ENCODE data around the gene PROC.

Gene PROC

DNA sequence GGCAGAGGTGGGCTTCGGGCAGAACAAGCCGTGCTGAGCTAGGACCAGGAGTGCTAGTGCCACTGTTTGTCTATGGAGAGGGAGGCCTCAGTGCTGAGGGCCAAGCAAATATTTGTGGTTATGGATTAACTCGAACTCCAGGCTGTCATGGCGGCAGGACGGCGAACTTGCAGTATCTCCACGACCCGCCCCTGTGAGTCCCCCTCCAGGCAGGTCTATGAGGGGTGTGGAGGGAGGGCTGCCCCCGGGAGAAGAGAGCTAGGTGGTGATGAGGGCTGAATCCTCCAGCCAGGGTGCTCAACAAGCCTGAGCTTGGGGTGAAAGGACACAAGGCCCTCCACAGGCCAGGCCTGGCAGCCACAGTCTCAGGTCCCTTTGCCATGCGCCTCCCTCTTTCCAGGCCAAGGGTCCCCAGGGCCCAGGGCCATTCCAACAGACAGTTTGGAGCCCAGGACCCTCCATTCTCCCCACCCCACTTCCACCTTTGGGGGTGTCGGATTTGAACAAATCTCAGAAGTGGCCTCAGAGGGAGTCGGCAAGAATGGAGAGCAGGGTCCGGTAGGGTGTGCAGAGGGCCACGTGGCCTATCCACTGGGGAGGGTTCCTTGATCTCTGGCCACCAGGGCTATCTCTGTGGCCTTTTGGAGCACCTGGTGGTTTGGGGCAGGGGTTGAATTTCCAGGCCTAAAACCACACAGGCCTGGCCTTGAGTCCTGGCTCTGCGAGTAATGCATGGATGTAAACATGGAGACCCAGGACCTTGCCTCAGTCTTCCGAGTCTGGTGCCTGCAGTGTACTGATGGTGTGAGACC lies at the start of gene PROC:
Gene PROC (plus strand): TSS at position 128 of the 812 bp plus-strand sequence. CDS start 1,516 bp downstream, outside the sequence.
- in situ Hi-C loops (cut with MboI; ENCODE audit: low sequenced_read_pairs) = no loop called here

DNA sequence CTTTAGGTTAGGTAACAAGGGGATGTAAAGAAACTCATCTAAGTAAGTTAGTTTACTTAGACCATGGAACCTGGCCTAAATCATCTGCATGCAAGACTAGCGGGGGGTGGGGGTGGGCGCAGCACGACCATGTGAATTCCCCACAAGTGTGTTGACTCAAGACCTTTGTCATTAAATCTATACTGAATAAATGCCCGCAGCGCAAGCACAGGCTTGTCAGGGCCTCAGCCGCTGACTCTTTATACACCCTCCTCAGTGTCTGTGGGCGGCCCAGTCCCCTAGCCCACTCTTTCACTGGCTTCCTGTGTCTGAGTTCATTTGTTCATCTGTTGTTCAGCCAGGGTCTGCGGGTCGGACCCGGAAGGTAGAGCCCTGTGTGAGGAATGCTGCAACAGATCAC lies 48.2 kb upstream of the PROC start:
- in situ Hi-C loops (cut with MboI; ENCODE audit: low sequenced_read_pairs) = no loop called here

DNA sequence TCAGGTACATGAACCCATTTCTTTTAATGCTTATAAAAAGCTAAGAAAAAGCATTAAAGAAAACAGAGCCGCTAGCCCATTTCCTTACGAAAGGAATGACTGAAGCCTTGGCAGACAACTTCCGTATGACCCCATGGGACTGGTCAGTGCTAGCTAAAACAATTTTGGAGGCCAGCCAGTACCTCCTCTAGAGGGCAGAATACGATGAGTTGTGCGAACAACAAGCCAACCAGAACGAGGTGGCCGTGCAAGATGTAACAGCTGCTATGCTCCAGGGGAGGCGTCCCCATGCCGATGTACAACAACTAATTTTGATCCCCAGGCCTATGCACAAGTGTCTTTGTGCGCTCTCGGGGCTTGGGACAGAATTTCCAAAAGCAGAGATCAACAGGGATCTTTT lies 47.2 kb upstream of the PROC start:
- in situ Hi-C loops (cut with MboI; ENCODE audit: low sequenced_read_pairs) = no loop called here

DNA sequence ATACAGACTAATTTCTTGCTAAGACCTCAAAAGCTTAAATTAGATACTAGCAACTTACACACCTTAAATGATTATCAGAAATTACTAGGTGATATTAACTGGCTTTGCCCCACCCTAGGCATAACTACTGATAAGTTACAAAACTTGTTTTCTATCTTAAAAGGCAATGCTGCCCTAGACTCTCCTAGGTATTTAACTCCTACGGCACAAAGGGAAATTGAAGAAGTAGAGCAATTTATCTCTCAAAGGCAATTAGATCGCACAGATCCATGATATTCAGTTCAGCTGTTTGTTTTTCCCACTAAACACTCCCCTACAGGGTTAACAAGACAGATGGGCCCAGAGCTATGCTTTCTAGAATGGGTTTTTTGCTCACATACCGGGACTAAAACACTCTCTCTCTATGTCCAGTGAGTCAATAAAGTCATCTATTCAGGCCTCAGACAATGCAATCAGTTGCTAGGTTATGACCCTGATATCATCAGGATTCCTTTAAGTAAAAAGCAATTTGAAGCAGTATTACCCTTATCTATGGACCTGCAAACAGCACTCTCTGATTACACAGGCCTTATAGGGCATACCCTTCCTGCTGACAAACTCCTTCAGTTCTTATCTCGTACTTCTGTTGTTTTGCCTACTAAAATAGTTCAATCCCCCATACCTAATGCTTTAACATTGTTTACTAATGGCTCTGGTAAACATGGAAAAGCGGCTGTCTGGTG lies 44.7 kb upstream of the PROC start:
- in situ Hi-C loops (cut with MboI; ENCODE audit: low sequenced_read_pairs) = no loop called here

DNA sequence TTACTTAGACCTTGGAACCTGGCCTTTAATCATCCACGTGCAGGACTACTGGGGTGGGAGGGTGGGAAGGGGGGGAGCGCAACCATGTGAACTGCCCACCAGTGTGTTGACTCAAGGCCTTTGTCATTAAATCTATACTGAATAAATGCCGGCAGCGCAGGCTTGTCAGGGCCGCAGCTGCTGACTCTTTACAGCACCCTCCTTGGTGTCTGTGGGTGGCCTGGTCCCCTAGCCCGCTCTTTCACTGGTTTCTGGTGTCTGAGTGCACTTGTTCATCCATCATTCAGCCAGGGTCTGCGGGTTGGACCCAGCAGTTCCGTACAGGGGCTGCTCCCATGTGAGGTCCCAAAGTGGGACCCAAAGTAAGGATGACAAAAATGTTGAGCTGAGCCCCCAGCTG lies 42.0 kb upstream of the PROC start:
- in situ Hi-C loops (cut with MboI; ENCODE audit: low sequenced_read_pairs) = no loop called here

DNA sequence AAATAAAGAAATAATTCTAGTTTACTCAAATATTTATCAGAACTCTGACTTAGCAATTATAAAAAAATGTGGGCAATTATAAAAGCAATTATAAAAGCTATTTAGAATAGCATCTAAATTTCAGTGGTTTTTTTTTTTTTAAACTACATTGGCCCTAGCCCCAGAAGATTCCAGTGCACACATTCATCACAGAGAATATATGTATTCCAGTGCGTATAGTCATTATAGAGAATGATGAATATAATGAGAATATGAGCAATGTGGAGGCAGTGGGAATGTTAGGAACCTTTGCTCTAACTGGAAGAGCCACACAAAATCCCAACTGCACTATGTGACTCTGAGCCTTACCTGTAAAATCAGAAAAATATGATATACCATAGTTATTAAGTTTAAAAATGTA lies 41.0 kb upstream of the PROC start:
- in situ Hi-C loops (cut with MboI; ENCODE audit: low sequenced_read_pairs) = no loop called here

DNA sequence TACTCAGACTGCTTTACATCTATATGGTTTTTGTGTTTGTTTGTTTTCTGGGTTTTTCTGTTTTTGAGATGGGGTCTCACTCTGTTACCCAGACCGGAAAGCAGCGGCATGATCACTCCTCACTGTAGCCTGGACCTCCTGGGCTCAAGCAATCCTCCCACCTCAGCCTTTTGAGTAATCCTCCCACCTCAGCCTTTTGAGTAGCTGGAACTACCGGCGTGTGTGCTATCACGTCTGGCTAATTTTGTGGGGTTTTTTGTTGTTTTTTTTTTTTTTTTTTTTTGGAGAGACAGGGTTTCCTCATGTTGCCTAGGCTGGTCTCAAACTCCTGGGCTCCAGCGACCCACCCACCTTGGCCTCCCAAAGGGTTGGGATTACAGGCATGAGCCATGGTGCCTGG lies 39.5 kb upstream of the PROC start:
- in situ Hi-C loops (cut with MboI; ENCODE audit: low sequenced_read_pairs) = no loop called here

DNA sequence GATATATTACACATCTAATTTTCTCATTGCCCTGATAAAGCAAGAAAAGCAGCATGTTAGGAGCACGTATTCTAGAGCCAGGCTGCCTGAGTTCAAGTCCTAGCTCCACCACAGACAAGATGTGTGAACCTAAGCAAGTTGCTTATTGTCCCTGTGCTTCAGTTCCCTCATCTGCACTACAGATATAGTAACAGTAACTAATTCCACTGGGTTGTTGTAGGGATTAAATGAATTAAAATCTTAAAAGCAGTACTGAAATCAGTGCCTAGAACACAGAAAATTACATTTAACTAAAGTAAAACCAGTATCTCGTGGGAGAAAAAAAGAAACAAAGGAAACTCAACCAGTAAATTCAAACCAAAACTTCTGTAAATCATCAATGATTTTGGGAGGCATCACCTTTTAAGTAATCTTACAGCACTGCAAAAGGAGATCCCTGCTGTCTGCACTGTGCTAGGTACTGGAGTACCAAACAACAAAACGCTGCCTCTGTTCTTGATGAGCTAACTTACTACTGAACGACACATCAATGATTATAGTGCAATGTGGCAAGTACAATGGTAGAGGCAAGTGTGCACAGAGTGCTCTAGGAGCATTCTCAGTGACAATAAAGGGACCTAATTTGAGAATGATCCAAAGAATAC lies 38.4 kb upstream of the PROC start:
- in situ Hi-C loops (cut with MboI; ENCODE audit: low sequenced_read_pairs) = no loop called here

DNA sequence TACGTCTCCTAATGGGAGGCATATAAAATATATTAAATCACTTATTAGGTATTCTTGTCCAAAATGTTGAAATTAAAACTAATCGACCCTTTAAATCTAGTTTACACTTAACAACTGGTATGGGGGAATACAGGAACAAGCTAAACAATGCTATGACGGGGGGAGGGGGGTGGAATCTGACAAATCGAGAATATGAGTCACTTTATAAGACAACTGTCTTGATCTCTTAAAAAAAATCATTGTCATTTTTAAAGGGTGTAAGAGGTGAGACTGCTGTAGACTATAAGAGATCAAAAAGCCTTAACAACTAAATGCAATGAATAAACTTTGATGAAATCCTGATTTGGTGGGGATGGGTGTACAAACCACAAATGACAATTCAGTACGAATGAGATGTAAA lies 36.5 kb upstream of the PROC start:
- in situ Hi-C loops (cut with MboI; ENCODE audit: low sequenced_read_pairs) = no loop called here

DNA sequence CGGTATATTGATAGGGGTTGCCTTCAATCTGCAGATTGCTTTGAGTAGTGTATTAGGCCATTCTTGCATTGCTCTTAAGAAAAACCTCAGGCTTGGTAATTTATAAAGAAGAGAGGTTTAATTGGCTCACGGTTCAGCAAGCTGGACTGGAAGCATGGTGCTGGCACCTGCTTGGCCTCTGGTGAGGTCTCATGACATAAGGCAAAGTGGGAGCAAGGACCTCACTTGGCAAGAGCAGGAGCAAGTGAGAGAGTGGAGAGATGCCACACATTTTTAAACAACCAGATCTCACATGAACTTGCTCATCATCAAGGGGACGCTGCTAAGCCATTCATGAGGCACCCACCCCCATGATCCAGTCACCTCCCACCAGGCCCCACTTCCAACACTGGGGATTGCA lies 35.4 kb upstream of the PROC start:
- in situ Hi-C loops (cut with MboI; ENCODE audit: low sequenced_read_pairs) = no loop called here

DNA sequence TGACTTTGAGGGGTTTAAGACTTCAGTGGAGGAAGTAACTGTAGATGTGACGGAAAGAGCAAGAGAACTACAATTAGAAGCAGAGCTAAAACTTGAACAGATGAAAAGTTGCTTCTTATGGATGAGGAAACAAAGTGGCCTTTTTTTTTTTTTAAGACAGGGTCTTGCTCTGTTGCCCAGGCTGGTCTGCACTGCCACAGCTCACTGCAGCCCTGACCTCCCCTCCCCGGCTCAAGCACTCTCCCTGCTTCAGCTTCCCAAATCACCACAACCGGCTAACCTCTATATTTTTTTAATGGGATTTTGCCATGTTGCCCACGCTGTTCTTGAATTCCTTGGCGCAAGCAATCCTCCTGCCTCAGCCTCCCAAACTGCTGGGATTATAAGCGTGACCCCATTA lies 33.7 kb upstream of the PROC start:
- in situ Hi-C loops (cut with MboI; ENCODE audit: low sequenced_read_pairs) = no loop called here

DNA sequence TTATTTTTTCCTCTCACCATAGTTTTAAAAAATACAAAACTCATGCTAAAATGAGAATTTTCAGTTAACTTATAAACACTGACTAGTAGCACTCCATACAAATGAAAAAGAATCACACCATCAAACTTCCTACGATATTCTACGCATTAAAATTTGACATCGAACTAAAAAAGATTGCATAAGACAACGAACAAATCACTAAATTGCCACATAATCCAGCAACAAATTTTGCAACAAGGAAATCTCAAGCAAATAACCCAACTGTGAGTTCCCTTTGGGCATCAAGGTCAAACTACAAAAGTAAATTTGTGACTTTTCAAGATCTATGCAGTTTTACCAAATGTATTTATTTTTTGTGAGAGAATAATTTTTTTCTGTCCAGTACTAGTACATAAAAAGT lies 32.0 kb upstream of the PROC start:
- in situ Hi-C loops (cut with MboI; ENCODE audit: low sequenced_read_pairs) = no loop called here

DNA sequence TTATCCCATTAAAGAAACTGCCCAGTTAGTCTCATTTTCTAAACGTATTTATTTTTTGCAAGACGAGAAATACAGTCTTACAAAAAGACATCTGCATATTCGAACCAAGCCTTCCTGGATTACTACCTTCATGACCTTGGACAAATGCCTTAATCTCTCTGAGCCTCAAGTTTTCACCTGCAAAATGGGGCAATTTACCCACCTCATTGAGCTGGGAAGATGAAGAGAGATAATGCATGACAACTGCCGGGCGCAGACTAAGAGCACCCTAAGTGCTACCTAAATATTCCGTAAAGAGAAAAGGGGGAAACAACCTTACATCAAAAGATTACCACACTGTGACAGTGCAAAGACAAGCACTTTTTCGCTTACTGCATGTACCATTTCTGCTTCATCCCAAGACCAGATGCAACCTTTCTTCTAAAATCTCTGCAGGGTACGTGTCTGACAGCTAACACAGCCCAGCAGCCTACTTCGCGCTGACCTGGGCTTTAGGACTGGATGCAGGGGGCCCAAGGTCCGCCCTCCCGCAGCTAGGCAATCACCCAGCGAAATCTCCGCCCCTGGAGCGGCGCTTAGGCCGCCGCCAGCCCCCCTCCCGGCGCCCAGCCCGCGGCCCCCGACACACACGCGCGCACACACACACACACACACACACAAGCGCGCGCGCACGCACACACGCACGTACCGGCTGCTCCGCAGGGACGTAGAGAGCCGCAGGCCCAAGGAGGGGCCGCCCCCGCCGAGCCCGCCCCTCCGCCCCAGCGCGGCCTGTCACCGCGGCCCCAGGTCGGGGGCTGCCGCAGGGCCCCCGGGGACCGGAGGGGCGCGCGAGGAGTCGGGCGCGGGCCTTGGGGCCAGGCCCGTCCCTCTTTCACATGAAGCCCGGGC lies 31.2 kb upstream of the PROC start:
- in situ Hi-C loops (cut with MboI; ENCODE audit: low sequenced_read_pairs) = no loop called here

DNA sequence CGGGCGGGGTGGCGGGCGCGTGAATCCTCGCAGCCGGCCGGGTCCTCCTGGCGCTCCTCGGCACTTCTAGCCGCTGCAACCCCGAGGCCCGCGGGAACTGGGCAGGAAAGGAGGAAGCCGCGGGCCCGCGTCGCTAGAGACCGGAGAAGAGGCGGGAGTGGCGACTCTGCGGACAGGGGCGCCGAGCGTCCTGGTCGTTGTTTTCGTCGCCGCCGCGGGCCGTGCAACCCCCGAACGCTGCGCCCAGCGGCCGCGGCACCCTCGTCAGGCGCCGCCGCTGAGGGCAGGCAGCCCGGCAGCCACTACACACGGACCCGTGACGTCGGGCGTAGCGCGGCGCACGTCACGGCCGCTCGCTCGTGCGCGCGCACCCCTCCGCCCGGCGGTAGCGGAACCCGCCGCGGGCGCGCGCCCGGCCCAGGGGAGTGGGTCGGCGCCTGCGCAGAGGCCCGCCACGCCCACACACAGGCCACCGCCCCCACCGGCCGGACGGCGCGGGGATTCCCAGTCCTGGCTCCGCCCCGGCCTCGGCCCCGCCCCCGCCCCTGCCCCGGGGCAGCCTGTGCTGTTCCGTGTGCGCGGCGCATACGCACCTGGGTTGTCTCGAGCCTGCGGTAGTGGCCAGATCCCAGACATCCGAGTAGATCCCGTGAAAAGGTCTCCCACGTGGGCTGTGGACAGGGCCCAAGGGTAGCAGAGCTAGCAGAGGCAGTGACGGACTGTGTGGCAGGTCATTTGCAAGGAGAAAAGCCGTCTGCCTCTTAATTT lies 30.4 kb upstream of the PROC start, which contains the start of gene MAP3K2:
Gene MAP3K2 (minus strand): TSS at position 321 of the 768 bp plus-strand sequence. CDS start 44,846 bp downstream, outside the sequence.
- in situ Hi-C loops (cut with MboI; ENCODE audit: low sequenced_read_pairs) = no loop called here

DNA sequence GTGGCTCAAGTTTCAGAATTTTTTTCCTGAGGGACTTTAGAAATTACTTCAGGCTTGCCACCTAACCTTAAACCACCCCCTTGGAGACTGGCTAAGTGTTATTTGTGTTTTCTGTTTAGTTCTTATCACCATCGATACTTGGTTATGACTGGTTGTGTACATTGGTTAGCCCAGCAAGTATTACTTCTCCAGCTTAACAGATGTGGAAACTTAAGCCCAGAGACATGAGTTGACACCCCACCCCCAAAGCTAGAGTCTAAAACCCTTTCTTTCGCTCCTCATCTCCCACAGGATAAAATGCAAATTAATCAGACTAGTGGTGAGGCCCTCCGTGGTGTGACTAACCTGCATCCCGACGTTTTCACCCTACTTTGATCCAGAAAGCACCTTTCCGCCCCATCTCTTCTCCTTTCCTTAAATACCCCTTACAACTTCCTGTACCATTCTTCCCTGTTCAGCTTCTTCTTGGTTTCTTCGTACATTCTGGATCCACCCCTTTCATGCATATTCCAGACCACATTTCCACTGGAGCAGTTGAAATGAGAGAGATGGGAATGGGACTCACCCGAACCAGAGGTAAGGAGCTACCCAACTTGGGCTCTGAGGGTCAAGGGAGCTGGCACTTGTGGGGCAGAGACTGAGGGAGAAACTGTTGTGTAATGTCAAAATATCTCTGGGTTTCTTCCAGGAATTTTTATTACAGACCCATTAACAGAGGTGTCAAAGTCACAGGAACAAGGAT lies 29.6 kb upstream of the PROC start:
- in situ Hi-C loops (cut with MboI; ENCODE audit: low sequenced_read_pairs) = no loop called here

DNA sequence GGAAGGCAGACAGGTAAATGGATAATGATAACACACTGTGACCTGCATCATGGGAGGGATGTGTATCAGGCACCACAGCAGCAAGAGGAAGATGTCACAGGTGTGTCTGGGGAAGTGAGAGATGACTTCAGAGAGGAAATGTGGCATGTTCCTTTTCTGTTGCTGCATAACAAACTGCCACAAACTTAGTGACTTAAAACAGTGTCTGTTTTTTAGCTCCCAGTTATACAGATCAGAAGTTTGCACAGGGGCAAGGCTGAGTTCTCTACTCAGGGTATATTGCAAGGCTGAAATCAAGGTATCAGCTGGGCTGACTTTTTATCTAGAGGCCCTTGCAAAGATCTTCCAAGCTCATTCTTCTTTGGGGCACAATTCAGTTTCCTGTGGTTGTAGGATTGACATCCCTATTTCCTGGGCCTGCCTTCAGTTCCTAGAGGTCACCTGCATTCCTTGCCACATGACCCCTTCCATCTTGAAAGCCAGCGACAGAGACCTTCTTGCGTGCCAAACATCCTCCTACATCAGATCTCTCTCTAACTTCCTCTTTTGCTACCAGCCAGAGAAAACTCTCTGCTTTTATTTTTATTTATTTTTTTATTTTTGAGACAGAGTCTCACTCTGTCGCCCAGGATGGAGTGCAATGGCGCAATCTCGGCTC lies 28.3 kb upstream of the PROC start:
- in situ Hi-C loops (cut with MboI; ENCODE audit: low sequenced_read_pairs) = no loop called here

DNA sequence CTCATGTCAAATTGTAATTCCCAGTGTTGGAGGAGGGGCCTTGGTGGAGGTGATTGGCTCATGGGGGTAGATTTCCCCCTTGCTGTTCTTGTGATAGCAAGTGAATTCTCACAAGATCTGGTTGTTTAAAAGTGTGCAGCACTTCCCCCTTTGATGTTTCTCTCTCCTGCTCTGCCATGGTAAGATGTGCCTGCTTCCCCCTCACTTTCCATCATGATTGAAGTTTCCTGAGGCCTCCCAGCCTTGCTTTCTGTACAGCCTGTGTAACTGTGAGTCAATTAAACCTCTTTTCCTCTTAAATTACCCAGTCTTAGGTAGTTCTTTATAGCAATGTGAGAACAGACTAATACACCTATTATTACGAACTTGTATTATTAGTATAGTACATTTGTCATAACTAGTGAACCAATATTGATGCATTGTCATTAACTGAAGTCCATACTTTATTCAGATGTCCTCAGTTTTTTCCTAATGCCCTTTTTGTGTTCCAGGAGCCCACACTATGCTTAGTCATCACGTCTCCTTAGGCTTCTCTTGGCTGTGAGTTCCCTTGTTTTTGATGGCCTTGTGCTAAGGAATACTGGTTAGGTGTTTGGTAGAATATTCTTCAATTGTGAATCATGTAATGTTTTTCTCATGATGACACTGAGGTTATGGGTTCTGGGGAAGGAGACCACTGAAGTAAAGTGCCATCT lies 25.9 kb upstream of the PROC start:
- in situ Hi-C loops (cut with MboI; ENCODE audit: low sequenced_read_pairs) = no loop called here

Measured in HL-60/S4 treated with retinoic acid at 250 ng/mL for 4 days and 3 days (cell line).